Myometrial cell (primary cell): ENCODE data around the gene NDUFA5. TPM values are rescaled to one million over a fixed set of nuclear protein-coding genes. Genes with fewer than 3 reads are reported as not detected.

Experiments used
- total RNA-seq: library from RNA; depleted of rRNA; stranded (reverse); fragments of >200 nt; gene quantifications from 2 replicates; pipeline ENCODE4 v1.2.3, GENCODE V29; 2015

NDUFA5 gene
- 27.7 and 43.4 TPM in 2 replicates for total RNA-seq

GRCh38 chr7:123557398-123558288, at the start of gene NDUFA5:
Gene NDUFA5, minus strand, starts transcription at chr7:123557818. Its CDS starts 23 bp downstream, at chr7:123557795.

GRCh38 chr7:123601530-123601929, 43.9 kb upstream of the NDUFA5 start, which contains the start of gene ASB15:
Gene ASB15, plus strand, starts transcription at chr7:123601821. Its CDS starts 12,682 bp downstream, at chr7:123614503.

GRCh38 chr7:123534383-123535260, 23.0 kb downstream of the NDUFA5 start, which contains the start of gene IQUB:
Gene IQUB, minus strand, starts transcription at chr7:123534595. Its CDS starts 22,255 bp downstream, at chr7:123512340.

Other genes with a start within 250 kb of the NDUFA5 start
- gene IQUB, start 23.2 kb downstream of the NDUFA5 start, total RNA-seq: 0.53 and 1.2 TPM in 2 replicates
- not detected in 2 replicates for gene ASB15, start 44.0 kb upstream of the NDUFA5 start, total RNA-seq
- gene LMOD2, start 98.0 kb upstream of the NDUFA5 start, total RNA-seq: not detected in 2 replicates
- 13.8 and 16.1 TPM in 2 replicates for gene WASL, start 191.2 kb upstream of the NDUFA5 start, total RNA-seq